ENCODE measurements around the gene PRRG3.

PRRG3 gene

GRCh38 chrX:151711787-151712186, 16.5 kb downstream of the PRRG3 start:
- Histone ChIP-seq H3K9ac (ENCODE audit: low read length) (no peak overlapping the region), H3K4me2 (ENCODE audit: low read length, poor library complexity, severe bottlenecking) (no peak overlapping the region), H3K23ac (ENCODE audit: low read length in 2 of 2) (no peak overlapping the region), H2BK15ac (ENCODE audit: low read depth, poor library complexity, severe bottlenecking) (no peak overlapping the region), H3K4ac (ENCODE audit: low read depth in 1 of 2, low read length in 2 of 2) (no peak overlapping the region), H3K9me3 (ENCODE audit: control insufficient read depth, low read length) (no peaks in the 10 kb centered on the region), H3K79me1 (replicated peaks; ENCODE audit: low read length, poor library complexity, severe bottlenecking) (no peaks in the 10 kb centered on the region), H2AFZ (ENCODE audit: low read depth, low read length) (no peak overlapping the region), H3K27me3 (ENCODE audit: control insufficient read depth in 1 of 2, insufficient read depth in 1 of 2, low read length in 2 of 2) (peaks cover 0 to 58% of the 10 kb centered on the region in 2 experiments), H4K8ac (ENCODE audit: low read length) (no peak overlapping the region), H3K18ac (ENCODE audit: low read depth in 1 of 2, low read length in 2 of 2) (no peak overlapping the region), H3K36me3 (ENCODE audit: control insufficient read depth in 1 of 2, insufficient read depth in 2 of 2, low read depth in 1 of 2, low read length in 2 of 2) (no peaks in the 10 kb centered on the region), H2BK12ac (ENCODE audit: low read length in 2 of 2) (no peak overlapping the region), H3K4me1 (ENCODE audit: control insufficient read depth, insufficient read depth, low read depth, low read length) (no peaks in the 10 kb centered on the region), H2BK120ac (ENCODE audit: low read depth, low read length) (no peak overlapping the region), H2AK5ac (ENCODE audit: low read length, severe bottlenecking) (no peak overlapping the region), H3K4me3 (ENCODE audit: insufficient read depth in 1 of 2, low read depth in 1 of 2, low read length in 2 of 2) (no peak overlapping the region), H4K91ac (ENCODE audit: low read length) (no peak overlapping the region), H3K14ac (ENCODE audit: low read length in 2 of 2) (no peak overlapping the region), H2BK5ac (ENCODE audit: low read depth, low read length, poor library complexity, severe bottlenecking) (no peak overlapping the region), H3K27ac (ENCODE audit: low read length, poor library complexity, severe bottlenecking) (no peak overlapping the region)
- WGBS: 0% methylated on average over 1 of the region's 2 CpGs
- no peak for DNase-seq

GRCh38 chrX:151712253-151712652, 17.0 kb downstream of the PRRG3 start:
- no peak overlapping the region for H2BK15ac ChIP-seq (ENCODE audit: low read depth, poor library complexity, severe bottlenecking)
- no peak overlapping the region for H2BK12ac ChIP-seq (ENCODE audit: low read length in 2 of 2)
- H3K9ac ChIP-seq (ENCODE audit: low read length): no peak overlapping the region
- H3K36me3 ChIP-seq (ENCODE audit: control insufficient read depth in 1 of 2, insufficient read depth in 2 of 2, low read depth in 1 of 2, low read length in 2 of 2): no peaks in the 10 kb centered on the region
- H3K14ac ChIP-seq (ENCODE audit: low read length in 2 of 2): no peak overlapping the region
- no peak overlapping the region for H4K8ac ChIP-seq (ENCODE audit: low read length)
- H3K4me2 ChIP-seq (ENCODE audit: low read length, poor library complexity, severe bottlenecking): no peak overlapping the region
- no peak overlapping the region for H2AFZ ChIP-seq (ENCODE audit: low read depth, low read length)
- H3K4me3 ChIP-seq (ENCODE audit: insufficient read depth in 1 of 2, low read depth in 1 of 2, low read length in 2 of 2): no peak overlapping the region
- H2AK5ac ChIP-seq (ENCODE audit: low read length, severe bottlenecking): no peak overlapping the region
- no peak for DNase-seq
- no peak overlapping the region for H3K4ac ChIP-seq (ENCODE audit: low read depth in 1 of 2, low read length in 2 of 2)
- H3K18ac ChIP-seq (ENCODE audit: low read depth in 1 of 2, low read length in 2 of 2): no peak overlapping the region
- H4K91ac ChIP-seq (ENCODE audit: low read length): no peak overlapping the region
- H3K9me3 ChIP-seq (ENCODE audit: control insufficient read depth, low read length): no peaks in the 10 kb centered on the region
- no peak overlapping the region for H2BK120ac ChIP-seq (ENCODE audit: low read depth, low read length)
- H3K27ac ChIP-seq (ENCODE audit: low read length, poor library complexity, severe bottlenecking): no peak overlapping the region
- no peak overlapping the region for H2BK5ac ChIP-seq (ENCODE audit: low read depth, low read length, poor library complexity, severe bottlenecking)
- no peaks in the 10 kb centered on the region for H3K79me1 ChIP-seq (replicated peaks; ENCODE audit: low read length, poor library complexity, severe bottlenecking)
- H3K4me1 ChIP-seq (ENCODE audit: control insufficient read depth, insufficient read depth, low read depth, low read length): no peaks in the 10 kb centered on the region
- no peak overlapping the region for H3K23ac ChIP-seq (ENCODE audit: low read length in 2 of 2)
- H3K27me3 ChIP-seq (ENCODE audit: control insufficient read depth in 1 of 2, insufficient read depth in 1 of 2, low read length in 2 of 2): peaks cover 0 to 56% of the 10 kb centered on the region in 2 experiments
- WGBS: 64% methylated on average over 3 of the region's 3 CpGs

GRCh38 chrX:151713849-151714248, 18.6 kb downstream of the PRRG3 start:
- H4K91ac ChIP-seq (ENCODE audit: low read length): no peak overlapping the region
- H3K9ac ChIP-seq (ENCODE audit: low read length): no peak overlapping the region
- no peak overlapping the region for H2AFZ ChIP-seq (ENCODE audit: low read depth, low read length)
- WGBS: 33% methylated on average over 3 of the region's 3 CpGs
- no peak overlapping the region for H3K14ac ChIP-seq (ENCODE audit: low read length in 2 of 2)
- H2BK120ac ChIP-seq (ENCODE audit: low read depth, low read length): no peak overlapping the region
- peaks cover 0 to 52% of the 10 kb centered on the region in 2 experiments for H3K27me3 ChIP-seq (ENCODE audit: control insufficient read depth in 1 of 2, insufficient read depth in 1 of 2, low read length in 2 of 2)
- H4K8ac ChIP-seq (ENCODE audit: low read length): no peak overlapping the region
- H3K4ac ChIP-seq (ENCODE audit: low read depth in 1 of 2, low read length in 2 of 2): no peak overlapping the region
- no peak overlapping the region for H2AK5ac ChIP-seq (ENCODE audit: low read length, severe bottlenecking)
- no peaks in the 10 kb centered on the region for H3K79me1 ChIP-seq (replicated peaks; ENCODE audit: low read length, poor library complexity, severe bottlenecking)
- no peaks in the 10 kb centered on the region for H3K36me3 ChIP-seq (ENCODE audit: control insufficient read depth in 1 of 2, insufficient read depth in 2 of 2, low read depth in 1 of 2, low read length in 2 of 2)
- H3K4me3 ChIP-seq (ENCODE audit: insufficient read depth in 1 of 2, low read depth in 1 of 2, low read length in 2 of 2): no peak overlapping the region
- H2BK12ac ChIP-seq (ENCODE audit: low read length in 2 of 2): no peak overlapping the region
- no peaks in the 10 kb centered on the region for H3K4me1 ChIP-seq (ENCODE audit: control insufficient read depth, insufficient read depth, low read depth, low read length)
- no peaks in the 10 kb centered on the region for H3K9me3 ChIP-seq (ENCODE audit: control insufficient read depth, low read length)
- H2BK5ac ChIP-seq (ENCODE audit: low read depth, low read length, poor library complexity, severe bottlenecking): no peak overlapping the region
- H2BK15ac ChIP-seq (ENCODE audit: low read depth, poor library complexity, severe bottlenecking): no peak overlapping the region
- no peak overlapping the region for H3K27ac ChIP-seq (ENCODE audit: low read length, poor library complexity, severe bottlenecking)
- DNase-seq: no peak
- H3K4me2 ChIP-seq (ENCODE audit: low read length, poor library complexity, severe bottlenecking): no peak overlapping the region
- no peak overlapping the region for H3K18ac ChIP-seq (ENCODE audit: low read depth in 1 of 2, low read length in 2 of 2)
- no peak overlapping the region for H3K23ac ChIP-seq (ENCODE audit: low read length in 2 of 2)

GRCh38 chrX:151714362-151714761, 19.1 kb downstream of the PRRG3 start:
- H3K4me2 ChIP-seq (ENCODE audit: low read length, poor library complexity, severe bottlenecking): no peak overlapping the region
- H3K79me1 ChIP-seq (replicated peaks; ENCODE audit: low read length, poor library complexity, severe bottlenecking): no peaks in the 10 kb centered on the region
- no peak overlapping the region for H2BK12ac ChIP-seq (ENCODE audit: low read length in 2 of 2)
- 70% methylated on average over 2 of the region's 5 CpGs for WGBS
- H3K23ac ChIP-seq (ENCODE audit: low read length in 2 of 2): no peak overlapping the region
- no peak overlapping the region for H2AK5ac ChIP-seq (ENCODE audit: low read length, severe bottlenecking)
- no peak overlapping the region for H3K4me3 ChIP-seq (ENCODE audit: insufficient read depth in 1 of 2, low read depth in 1 of 2, low read length in 2 of 2)
- H3K27me3 ChIP-seq (ENCODE audit: control insufficient read depth in 1 of 2, insufficient read depth in 1 of 2, low read length in 2 of 2): peaks cover 0 to 47% of the 10 kb centered on the region in 2 experiments
- H2BK120ac ChIP-seq (ENCODE audit: low read depth, low read length): no peak overlapping the region
- no peak overlapping the region for H3K27ac ChIP-seq (ENCODE audit: low read length, poor library complexity, severe bottlenecking)
- H3K9ac ChIP-seq (ENCODE audit: low read length): no peak overlapping the region
- H3K14ac ChIP-seq (ENCODE audit: low read length in 2 of 2): no peak overlapping the region
- no peak overlapping the region for H3K18ac ChIP-seq (ENCODE audit: low read depth in 1 of 2, low read length in 2 of 2)
- no peak overlapping the region for H3K4ac ChIP-seq (ENCODE audit: low read depth in 1 of 2, low read length in 2 of 2)
- no peak overlapping the region for H4K91ac ChIP-seq (ENCODE audit: low read length)
- no peak overlapping the region for H4K8ac ChIP-seq (ENCODE audit: low read length)
- no peaks in the 10 kb centered on the region for H3K4me1 ChIP-seq (ENCODE audit: control insufficient read depth, insufficient read depth, low read depth, low read length)
- no peak overlapping the region for H2BK15ac ChIP-seq (ENCODE audit: low read depth, poor library complexity, severe bottlenecking)
- DNase-seq: no peak
- H2AFZ ChIP-seq (ENCODE audit: low read depth, low read length): no peak overlapping the region
- no peaks in the 10 kb centered on the region for H3K36me3 ChIP-seq (ENCODE audit: control insufficient read depth in 1 of 2, insufficient read depth in 2 of 2, low read depth in 1 of 2, low read length in 2 of 2)
- no peaks in the 10 kb centered on the region for H3K9me3 ChIP-seq (ENCODE audit: control insufficient read depth, low read length)
- H2BK5ac ChIP-seq (ENCODE audit: low read depth, low read length, poor library complexity, severe bottlenecking): no peak overlapping the region
